Endometrium (tissue), 2 donors: ENCODE results near the gene NKAIN2.

ENCODE experiments used
- FAIRE-seq: peaks from 2 replicates; lab custom pipeline; 2012; peaks lifted over from hg19 to GRCh38; lab: Jason Lieb, UNC
- donor health status: control.
- donor health status: control.

Gene NKAIN2

DNA sequence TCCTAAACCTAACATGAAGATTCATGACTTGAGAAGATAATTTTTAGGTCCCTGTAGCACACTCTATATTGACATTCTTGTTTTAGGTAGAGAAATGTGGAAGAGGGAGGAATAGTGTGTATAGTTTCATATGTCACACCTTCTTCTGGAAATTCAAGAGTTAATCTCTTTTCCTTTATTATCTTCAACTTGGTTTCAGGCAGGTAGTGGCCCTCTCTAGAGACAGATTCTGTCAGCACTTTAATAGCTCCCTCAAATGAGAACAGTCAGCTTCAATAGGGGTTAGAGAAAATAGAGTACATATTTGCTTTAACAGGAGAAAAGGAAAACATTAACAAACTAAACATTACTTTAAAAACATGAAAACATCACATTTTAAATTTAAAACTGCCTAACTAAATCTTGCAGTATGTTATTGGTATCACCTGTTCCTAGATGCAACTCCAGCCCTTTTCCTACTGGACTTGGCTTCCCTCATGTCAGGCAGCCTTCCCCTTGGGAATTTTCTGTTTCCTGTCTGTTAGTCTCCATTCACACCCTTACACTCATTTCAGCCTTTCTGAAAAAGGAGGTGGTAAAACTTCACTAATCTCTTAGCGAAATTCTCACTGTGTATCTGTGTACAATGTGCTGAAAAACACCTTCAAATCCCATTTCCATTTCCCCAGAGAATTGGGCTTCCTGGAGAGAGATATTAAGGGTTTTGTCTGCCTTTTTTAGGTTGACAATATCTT lies 966.3 kb downstream of the NKAIN2 start:
- FAIRE-seq = no peak

DNA sequence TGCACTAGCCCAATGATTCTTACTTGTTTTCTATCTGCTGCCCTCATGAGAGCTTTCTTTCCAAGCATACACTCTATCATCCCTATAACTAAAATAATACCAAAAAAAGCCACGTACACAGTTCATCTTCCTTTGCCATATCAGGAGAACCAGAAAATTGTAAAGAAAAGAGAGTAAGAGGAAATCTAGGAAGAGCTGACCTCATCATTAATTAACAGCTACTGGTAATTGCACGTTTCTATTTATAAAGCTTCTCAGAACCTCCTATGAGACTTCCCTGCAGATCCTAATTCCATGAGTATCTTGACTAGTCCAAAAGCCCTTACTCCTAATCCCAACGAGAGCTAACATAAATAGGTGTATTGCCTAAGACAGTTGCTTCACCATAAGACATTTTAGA lies 967.1 kb downstream of the NKAIN2 start:
- no peak for FAIRE-seq

DNA sequence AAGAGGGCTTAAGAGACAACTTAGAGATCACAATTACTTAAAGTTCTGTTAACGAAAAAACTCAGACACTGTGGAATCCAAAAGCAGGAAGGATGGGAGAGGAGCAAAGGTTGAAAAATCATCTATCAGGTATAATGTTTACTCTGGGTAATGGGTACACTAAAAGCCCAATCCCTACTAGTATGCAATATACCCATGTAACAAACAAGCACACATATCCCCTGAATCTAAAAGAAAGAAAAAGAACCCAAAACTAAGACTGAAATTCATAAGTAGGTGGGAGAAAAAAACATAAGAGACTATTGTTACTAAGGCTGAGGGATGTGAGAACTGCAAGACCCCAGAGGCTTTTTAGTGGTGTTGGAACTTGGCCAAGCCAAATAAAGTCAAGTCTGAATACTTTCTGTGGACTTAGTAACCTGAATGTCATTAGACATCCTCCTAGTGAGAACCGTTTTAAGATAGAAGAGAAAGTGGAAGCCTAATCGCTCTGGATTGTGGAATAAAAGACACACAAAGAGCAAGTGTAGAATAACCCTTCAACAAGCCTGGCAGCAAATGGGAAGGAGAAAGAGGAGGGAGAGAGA lies 969.2 kb downstream of the NKAIN2 start:
- no peak for FAIRE-seq

DNA sequence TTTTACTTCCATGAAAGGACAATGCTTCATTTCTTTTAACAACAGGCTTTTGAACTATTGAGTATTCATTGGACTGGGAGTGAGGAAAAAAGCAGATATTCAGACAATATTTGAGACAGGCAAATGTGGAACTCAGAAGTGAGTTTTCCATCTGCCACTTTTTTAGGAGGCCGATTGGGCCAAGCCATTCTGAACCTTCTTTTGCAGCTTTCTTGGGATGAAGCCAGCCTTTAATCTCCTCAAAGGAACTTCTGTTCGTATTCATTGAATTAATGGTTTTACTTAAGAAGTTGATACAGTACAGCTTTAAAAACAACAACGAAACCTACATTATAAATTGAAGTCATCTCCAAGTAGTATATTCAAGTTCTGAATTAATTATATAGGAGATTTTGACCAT lies 971.5 kb downstream of the NKAIN2 start:
- no peak for FAIRE-seq

DNA sequence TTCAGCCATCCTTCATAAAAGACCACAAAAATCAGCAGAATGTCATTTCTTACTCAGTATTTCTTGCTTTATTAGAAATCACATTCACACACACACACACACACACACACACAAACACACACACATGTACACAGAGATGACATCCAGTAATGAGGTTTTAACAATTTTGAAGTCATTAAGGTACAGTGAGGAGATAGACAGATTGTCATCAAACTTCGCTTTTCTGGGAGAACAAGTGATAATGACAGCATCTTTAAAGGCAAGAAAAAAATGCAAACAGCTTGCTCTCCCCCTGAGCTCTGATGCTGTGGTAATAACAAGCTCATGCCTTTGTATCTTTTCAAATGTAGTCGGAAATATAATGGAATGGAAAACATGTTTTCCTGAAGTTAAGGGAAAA lies 974.2 kb downstream of the NKAIN2 start:
- FAIRE-seq = no peak

DNA sequence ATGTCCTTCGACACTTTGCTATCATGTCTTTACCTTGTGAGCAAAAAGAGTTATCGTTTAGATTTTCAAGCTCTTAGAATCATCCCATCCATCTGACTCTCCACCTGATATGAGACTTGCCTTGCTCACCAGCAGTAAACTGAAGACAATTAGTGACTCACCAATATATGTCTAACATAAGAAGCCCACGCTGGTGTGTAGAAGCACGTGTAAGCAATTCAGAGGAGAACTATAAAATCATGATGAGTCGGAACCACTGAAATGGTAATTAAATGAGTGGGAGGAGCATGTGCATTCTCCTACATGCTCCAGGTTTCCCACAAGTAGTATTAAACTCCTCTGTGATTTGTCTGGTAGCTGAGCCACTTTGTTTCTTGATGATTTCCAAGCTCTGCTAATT lies 977.0 kb downstream of the NKAIN2 start:
- FAIRE-seq = no peak

DNA sequence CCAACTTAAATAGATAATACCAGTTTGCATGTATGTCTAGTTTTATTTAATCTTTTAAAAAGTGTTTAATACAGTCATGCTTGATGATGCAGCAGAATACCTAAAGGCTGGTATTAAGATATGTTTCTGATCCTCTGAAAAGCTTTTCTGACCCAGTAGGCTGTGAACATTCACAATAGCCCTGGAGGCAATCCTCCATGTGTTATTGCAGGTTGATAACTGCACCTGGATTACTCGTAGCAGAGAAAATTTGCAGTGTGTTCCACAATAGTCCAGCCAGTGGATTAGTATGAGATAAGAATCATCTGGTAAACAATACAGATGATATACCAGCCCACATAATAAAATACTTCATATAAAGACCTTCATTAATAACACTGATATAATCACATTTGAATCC lies 979.7 kb downstream of the NKAIN2 start:
- FAIRE-seq = no peak

DNA sequence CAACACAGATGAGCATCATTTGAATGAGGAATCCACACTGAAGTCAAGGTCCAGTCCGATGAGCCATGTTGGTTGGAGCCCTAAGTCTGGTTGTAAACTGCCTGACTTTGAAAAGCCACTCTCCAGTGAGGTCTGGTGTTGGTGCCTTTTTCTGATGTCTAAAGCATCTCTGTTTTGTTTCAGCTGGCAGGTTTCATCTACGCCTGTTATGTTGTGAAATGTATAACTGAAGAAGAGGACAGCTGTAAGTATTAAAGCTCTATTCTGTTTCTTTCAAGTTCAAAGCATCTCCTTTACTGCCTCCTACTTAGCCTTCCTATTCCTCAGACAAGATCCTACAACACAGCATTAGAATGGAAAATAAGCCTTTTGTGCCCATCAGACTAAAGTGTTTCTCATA lies 987.5 kb downstream of the NKAIN2 start:
- no peak for FAIRE-seq

DNA sequence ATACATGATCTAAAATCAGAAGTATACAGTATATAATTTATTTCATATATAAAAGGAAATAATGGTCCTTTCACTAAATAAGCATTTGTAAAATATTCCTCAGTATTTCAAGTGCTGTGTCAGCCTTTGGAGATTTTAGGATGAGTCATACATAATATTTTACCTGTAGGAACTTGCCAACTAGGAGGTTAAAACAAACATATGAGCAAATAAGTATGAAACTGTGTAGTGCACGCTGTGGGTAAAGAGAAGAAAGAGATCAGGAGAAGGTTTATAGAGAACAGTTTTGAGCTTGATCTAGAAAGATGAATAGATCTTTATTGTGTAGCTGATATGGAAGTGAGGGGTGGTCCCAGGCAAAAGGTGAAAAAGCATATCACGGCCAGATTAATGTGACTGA lies 988.7 kb downstream of the NKAIN2 start:
- FAIRE-seq = no peak

DNA sequence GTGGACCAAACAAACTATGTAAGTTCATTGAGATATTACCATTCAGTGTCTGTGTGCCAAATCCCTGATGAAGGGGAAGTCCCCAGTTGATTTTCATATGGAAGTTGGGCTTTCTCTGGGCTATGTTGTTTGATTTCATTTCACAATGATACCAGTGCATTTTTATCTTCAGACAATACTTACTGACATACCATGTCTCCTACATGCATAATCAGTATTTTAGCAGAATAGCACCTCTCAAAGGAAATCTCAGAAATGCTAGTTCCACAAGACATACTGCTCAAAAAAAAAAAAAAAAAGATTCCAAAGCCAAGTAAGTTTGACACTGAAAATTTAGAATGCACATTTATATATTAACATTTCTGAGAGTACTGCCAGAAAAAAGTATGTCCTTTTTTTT lies 989.7 kb downstream of the NKAIN2 start:
- no peak for FAIRE-seq

DNA sequence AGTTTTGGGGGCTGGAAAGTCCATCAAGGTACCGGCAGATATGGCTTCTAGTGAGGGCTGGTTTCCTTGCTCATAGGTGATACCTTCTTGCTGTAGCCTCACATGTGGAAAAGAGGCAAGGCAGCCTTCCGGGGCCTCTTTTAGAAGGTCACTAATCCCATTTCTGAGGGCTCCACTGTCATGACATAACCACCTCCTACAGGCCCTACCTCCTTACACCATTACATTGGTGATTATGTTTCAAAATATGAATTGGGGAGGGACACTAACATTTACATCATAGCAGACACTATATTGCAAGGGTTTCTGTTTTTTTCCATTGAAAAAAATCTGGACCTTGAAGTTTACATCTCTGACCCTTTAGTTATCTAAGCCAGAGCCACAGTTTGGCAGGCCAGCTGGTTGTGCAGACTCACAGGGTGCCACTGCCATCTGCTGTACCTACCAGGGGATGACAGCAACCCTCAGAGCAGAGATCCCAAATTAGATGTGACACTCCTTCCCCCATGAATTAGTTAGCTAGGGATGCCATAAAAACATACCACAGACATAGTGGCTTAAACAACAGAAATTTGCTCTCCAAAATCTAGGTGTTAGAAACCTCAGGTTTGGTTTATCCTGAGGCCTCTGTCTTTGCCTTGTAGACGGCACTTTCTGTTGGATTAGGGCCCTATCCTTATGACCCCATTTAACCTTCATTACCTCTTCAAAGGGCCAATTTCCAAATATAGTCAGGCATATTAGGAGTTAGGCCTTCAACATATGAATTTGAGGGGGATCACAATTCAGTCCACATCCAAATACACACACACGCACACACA lies 992.2 kb downstream of the NKAIN2 start:
- FAIRE-seq = no peak

DNA sequence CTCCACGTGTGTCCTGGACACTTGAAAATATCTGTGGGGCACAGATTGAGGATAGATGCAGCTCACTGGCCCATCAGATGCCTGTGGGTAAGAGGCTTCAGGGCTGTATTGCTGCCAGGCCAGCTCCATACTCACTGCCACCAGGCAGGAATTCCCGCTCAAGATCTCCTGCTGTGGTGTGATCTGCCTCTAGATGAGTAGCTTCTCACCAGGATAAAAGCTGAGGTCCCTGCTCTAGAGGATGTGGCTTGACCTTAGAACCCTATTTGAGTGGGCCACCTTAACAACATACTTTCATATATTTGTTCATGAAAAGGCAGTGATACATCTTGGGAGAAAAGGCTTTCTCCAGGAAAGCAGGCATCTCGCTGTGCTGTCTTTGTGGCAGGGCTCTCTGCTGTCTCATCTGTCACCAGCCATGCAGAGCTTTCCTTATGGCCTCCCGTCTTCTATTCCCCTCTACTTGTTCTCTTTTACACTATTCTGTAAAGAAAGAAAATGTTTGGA lies 992.9 kb downstream of the NKAIN2 start:
- FAIRE-seq = no peak

DNA sequence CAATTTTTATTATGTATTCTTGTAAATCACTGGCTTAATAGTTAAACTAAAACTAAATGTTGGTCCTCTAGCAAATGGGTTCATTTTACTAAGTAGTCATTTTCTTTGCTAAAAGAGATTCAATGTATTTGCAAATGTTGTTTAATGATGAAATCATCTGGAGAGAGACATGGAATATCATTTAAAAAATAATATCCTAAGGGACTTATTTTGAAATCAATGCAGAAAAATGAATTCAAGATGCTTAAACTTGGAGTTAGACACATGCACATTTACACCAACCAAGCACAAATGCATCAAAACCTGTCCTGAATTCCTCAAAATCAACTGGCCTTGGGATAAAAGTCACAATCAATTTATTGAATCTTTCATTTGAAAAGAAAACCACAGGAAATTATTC lies 993.6 kb downstream of the NKAIN2 start:
- FAIRE-seq = no peak

DNA sequence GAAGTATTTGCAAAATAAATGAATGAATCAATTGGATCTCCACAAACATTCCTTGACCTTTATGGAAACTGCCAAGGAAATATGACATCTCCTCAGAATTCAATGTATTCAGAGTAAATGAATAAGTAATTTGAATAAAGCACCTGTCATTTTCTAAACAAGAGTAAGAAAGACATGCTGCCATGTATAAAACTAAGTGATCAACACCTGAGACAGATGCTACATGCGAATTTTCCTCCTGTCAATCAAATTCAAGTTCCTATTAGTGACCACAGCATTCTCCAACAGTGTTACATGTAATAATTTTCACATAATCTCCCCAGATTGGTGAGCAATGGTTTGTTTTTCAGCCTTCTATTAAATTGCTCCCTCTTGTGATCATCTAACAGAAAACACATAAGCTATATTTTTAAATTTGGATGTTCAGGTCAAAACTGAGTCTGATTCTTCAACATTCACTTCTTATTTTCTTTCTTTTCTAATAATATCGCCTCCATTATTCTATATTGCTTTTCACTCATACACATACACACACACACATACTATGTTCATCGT lies 995.4 kb downstream of the NKAIN2 start:
- no peak for FAIRE-seq

DNA sequence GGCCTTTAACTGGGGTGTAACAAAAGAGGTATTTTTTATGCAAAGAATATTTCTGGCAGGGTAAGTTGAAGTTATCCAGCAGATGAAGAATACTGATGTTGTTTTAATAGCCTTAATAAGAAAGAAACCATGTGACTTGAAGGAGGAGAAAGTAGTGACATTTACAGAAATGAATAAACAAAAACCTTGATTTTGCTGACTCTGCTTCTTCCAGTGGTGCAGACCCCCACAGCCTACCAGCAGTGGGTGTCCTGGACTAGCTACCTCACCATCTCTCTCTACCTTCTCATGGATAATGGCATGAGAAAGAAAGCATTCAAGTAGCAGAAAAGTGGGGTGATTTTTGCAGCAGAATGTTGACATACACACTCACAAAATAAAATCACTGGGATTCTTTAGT lies 996.0 kb downstream of the NKAIN2 start:
- no peak for FAIRE-seq

DNA sequence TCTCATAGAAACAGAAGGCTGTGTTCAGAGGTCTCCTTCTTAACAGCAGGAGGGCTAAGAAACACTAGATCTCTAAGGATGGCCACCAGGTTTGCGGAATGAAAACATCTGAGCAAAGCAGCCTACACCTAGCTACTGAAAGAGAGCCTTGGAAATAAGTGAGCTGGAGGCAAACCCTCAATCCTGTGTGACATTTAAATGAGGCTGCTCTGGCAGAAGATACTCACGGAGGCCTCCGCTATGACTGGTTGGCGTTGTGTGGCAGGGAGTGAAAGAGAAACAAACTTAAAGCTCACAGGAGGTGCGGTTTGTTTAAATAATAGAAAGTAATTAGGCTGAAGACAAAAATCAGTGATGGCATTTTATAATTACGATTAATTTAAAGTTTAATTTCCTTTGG lies 996.6 kb downstream of the NKAIN2 start:
- FAIRE-seq = no peak

DNA sequence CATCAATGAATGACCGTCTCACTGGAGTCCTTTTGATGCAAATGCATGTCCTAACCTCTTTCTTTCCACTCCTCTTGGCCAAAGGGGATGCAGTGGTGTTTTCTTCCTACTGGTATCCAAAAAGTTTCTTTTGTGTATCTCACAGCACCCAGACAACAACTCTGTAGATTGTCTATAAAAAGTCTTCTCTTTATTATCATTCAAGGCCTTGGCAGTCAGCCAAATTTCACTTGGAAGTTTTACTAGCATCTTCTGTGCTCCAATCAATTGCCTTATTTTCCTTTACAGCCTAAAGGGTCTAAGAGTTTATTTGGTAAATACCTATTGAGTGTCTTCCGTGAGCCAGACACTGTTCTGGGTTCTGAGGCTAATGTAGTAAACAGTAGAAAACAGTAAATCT lies 1008.4 kb downstream of the NKAIN2 start:
- FAIRE-seq = no peak

DNA sequence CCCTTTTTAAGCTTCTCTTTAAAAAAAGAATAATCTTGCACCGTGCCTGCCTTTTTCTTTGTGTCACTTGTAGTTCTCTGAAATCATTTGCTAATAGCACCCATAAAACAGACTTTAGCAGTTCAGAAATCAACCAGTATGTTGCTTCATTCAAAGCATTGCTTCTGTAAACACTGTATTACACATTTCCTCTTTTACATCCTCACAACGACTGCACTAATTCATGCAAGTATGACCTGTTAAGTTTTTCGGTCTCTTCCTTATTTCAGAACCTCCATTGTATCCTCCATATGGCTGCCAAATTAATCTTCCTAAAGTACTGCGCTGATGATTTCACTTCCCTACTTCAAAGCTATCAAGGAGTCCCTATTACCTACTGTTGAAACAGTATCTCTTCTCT lies 1015.7 kb downstream of the NKAIN2 start:
- FAIRE-seq = no peak

DNA sequence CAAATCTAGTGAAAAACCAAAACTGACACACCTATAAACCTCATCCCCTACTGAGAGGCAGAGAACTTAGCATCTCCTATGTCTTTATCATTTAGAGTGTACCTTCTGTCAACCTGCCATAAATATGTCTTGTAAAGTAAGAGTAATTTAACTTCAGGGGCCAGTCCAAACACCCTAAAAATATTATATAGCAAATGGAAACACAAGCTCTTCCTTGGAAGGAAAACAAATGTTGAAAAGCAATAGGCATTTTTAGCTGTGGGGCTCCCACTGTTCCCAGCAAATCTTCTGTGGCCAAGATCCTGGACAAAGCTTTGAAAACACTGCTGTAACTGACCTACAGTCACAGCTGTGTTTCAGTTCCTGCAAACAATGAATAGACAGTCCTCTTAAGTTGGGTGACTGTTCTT lies 1018.5 kb downstream of the NKAIN2 start:
- FAIRE-seq = no peak

DNA sequence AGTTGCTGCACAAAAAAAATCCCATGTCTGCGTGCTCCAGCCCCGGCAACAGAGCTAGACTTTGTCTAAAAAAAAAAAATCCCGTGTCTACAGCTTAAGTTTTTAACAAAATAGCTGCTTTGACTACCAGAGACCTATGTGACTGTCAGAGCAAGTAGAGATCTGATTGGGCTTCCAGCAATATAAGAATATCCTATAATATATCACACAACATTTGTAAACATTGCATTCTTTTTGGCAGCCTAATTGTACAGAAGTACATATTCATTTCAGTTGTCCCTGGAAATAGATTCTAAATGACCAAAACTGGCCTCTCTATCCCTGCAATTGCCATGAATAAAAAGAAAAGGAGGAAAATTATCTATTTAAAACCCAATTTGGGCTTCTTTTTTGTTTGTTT lies 1019.1 kb downstream of the NKAIN2 start:
- FAIRE-seq = no peak

DNA sequence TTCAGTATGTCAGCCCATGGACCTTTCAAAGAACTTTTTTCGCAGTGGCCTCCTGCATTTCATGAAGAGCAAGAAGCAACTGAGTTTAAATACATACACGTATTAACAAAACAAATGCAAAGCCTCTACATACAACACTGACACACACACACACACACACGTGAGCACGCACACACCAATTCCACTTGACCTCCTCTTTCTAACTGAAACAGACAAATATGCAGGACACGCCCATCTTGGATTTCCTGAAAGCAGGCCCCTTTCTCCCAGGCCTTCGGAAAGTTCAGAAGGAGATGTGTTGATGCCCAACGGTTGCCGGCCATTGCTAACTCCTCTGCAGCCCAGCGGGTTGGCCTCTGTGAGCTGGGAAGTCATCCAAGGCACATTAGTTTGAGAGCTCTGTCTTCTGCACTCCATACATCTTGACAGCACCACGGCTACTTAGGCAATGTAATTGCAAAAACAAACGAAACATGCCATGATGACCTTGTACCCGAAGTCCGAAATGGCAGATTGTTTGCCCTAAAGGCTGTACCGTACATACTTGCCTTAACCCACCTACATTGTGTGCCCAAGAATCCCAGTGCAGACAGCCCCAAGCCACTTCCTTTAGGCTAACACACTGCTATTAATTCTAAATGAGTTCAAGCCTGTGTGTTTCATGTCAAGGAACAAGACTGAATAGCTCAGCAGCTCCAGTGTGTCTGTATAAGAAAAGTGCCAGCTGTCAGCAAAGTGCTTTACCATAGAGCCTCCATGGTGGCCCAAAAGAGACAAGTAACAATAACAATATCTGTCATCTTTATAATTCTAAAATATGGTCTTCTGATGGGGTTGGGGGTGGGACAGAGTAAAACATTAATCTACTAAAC lies 1019.8 kb downstream of the NKAIN2 start:
- FAIRE-seq = no peak

DNA sequence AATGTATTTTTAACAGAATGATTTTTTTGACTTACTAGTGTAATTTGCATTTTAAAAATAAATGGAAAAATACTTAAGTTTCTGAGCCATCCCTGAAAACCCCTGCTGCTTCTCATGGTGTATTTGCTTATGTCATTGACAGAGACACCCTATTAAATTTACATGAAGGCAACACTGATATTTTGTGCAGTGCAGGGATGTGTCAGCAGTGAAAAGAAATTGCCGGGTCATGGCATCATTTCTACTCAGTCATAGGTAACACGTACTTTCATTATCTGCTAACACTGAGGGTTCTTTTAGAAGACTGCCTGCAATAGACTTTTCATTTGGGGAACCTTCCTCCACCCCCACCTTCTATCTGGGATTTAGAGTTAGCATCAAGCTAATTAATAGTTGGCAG lies 1021.9 kb downstream of the NKAIN2 start:
- no peak for FAIRE-seq
